ENCODE data around the gene RHOB. TPM values are rescaled to one million over a fixed set of nuclear protein-coding genes. Genes with fewer than 3 reads are reported as not detected.
A peak's percentile ranks its signal among the peaks of the same experiment; 100 is the strongest.

The RHOB gene
- total RNA-seq, 2 donors from 2014 or later: 805 to 1,722 TPM

DNA sequence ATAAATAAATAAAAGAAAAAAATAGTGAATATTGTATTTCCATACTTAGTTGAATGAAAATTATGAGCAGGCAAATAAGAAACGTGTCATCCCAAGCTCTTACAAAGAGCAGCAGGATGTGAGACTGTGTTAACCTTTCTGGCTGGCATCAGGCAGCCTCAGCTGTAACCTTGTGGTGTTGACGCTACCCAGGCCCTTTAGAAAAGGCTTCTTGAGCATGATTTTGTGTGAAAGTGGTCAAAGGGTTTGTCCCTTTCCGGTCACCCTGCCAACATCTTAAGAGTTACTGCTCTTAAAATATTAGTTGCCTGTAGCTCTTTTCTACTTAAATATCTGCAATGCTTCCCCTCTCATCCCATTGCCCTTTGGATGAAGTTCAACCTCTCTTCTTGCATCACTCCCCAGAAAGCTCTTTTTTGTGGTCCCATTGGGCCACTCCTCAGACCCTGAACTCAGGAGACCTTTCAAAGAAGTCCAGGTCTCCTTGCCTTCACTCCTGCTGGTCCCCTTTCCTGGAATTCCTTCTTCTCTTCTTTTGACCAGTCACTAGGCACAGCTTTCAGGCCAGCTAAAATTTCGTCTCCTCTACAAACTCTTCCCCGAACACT, 35.0 kb downstream of the RHOB start:
- Histone ChIP-seq H3K9me3 (no peaks in the 10 kb centered on the region), H3K4me1 (ENCODE audit: control insufficient read depth in 1 of 2, low read depth in 2 of 2) (peaks cover 21 to 29% of the 10 kb centered on the region in 2 donors), H3K36me3 (no peaks in the 10 kb centered on the region), H3K4me3 (no peak overlapping the region), H3K27me3 (replicated peaks; ENCODE audit: insufficient read depth) (no peaks in the 10 kb centered on the region), H3K27ac (peak overlapping the region in 1 of 2 donors; percentile 34)
- DNase-seq (ENCODE audit: low spot score) (no peak), ATAC-seq (ENCODE audit: insufficient number of reproducible peaks, low FRiP score, low read depth) (no peak)
- TF ChIP-seq, protein P1, sequence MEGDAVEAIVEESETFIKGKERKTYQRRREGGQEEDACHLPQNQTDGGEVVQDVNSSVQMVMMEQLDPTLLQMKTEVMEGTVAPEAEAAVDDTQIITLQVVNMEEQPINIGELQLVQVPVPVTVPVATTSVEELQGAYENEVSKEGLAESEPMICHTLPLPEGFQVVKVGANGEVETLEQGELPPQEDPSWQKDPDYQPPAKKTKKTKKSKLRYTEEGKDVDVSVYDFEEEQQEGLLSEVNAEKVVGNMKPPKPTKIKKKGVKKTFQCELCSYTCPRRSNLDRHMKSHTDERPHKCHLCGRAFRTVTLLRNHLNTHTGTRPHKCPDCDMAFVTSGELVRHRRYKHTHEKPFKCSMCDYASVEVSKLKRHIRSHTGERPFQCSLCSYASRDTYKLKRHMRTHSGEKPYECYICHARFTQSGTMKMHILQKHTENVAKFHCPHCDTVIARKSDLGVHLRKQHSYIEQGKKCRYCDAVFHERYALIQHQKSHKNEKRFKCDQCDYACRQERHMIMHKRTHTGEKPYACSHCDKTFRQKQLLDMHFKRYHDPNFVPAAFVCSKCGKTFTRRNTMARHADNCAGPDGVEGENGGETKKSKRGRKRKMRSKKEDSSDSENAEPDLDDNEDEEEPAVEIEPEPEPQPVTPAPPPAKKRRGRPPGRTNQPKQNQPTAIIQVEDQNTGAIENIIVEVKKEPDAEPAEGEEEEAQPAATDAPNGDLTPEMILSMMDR (IDR thresholded peaks at IDR 0.05): no peak

DNA sequence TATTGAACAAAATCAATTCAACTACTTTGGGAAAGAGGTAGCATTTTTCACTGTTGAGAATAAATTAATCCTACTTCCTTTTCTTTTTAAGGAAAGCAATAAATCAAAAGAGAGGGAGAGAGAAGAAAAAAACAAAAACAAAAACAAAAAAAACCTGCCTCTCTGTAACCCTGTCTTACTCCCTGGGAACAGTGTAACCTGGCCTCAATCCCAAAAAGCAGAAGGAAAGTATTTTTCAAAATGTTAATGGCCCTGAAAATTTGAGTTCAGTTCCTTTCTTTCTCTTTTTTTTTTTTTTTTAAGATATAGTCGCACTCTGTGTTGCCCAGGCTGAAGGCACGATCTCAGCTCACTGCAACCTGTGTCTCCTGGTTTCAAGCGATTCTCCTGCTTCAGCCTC, 35.9 kb downstream of the RHOB start:
- DNase-seq (ENCODE audit: low spot score) (no peak), ATAC-seq (ENCODE audit: insufficient number of reproducible peaks, low FRiP score, low read depth) (no peak)
- no peaks in the 10 kb centered on the region for H3K9me3 ChIP-seq
- no peak overlapping the region for H3K4me3 ChIP-seq
- H3K36me3 ChIP-seq: no peaks in the 10 kb centered on the region
- TF ChIP-seq, protein P1 (IDR thresholded peaks at IDR 0.05): no peak
- H3K27me3 ChIP-seq (replicated peaks; ENCODE audit: insufficient read depth): no peaks in the 10 kb centered on the region
- peaks cover 21 to 29% of the 10 kb centered on the region in 2 donors for H3K4me1 ChIP-seq (ENCODE audit: control insufficient read depth in 1 of 2, low read depth in 2 of 2)
- H3K27ac ChIP-seq: peak overlapping the region; percentile 60 to 66

DNA sequence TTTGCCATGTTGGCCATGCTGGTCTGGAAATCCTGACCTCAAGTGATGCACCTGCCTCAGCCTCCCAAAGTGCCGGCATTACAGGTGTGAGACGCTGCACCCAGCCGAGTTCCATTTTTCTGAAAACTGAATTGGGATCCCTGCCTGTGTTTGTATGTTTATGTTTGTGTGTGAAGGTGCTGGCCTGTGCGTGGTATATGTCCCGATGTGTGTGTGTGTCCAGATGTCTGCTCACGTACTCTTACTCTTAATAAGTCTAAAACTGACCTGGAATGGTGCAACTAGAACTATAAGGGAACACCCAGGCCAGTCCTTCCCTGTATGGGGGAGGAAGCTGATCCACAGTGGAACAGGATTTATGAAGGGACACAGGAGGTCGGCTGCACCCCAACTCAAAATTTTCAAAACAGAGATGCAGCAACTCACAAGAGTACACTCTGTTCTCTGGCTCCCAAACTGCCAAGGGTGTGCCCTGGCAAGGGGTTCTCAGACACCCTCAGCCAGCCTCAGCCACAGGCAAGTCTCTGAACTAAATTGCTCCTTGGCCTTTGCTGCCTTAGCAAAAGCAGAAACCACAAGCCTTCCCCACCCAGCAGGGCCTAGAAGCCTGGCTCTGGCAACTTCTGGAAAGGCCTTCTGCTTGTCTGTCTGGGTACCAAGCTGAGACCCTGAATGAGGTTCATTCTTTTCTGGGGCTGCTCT, 36.5 kb downstream of the RHOB start:
- H3K9me3 ChIP-seq: no peaks in the 10 kb centered on the region
- peaks cover 21 to 33% of the 10 kb centered on the region in 2 donors for H3K4me1 ChIP-seq (ENCODE audit: control insufficient read depth in 1 of 2, low read depth in 2 of 2)
- no peaks in the 10 kb centered on the region for H3K27me3 ChIP-seq (replicated peaks; ENCODE audit: insufficient read depth)
- no peak overlapping the region for H3K4me3 ChIP-seq
- H3K27ac ChIP-seq: peak overlapping the region; percentile 60 to 66
- TF ChIP-seq, protein P1 (IDR thresholded peaks at IDR 0.05): no peak
- DNase-seq (ENCODE audit: low spot score): no peak
- H3K36me3 ChIP-seq: no peaks in the 10 kb centered on the region
- no peak for ATAC-seq (ENCODE audit: insufficient number of reproducible peaks, low FRiP score, low read depth)

DNA sequence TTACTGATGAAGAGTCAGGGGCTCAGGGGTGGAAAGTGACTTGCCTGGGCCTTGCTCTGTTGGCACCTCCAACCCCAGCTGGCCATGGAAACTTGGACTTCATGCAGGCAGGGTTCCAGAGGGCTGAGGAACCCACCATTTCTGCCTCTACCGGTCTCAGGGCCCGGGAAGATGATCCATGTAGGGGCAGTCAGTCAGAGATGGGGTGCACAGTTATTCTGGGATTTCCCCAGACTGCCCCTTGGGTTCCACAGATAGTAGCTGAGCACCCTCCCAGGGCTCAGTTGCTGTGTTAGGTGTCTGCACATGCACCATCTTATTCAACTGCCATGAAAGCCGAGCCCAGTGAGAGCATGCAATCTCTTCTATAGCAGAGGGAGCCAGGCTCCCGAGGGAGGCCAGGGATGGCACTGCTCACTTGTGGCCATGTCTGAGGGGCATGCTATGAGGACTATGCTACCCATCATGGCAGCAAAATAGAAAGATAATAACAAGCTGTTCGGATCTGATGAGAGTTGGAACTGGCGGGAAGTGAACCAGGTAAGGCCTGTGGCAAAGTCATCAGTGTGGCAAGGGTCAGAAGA, 37.3 kb downstream of the RHOB start:
- DNase-seq (ENCODE audit: low spot score) (no peak), ATAC-seq (ENCODE audit: insufficient number of reproducible peaks, low FRiP score, low read depth) (no peak)
- Histone ChIP-seq H3K4me1 (ENCODE audit: control insufficient read depth in 1 of 2, low read depth in 2 of 2) (peaks cover 21 to 41% of the 10 kb centered on the region in 2 donors), H3K9me3 (no peaks in the 10 kb centered on the region), H3K4me3 (no peak overlapping the region), H3K27me3 (replicated peaks; ENCODE audit: insufficient read depth) (no peaks in the 10 kb centered on the region), H3K27ac (peak overlapping the region; percentile 60 to 66), H3K36me3 (no peaks in the 10 kb centered on the region)
- TF ChIP-seq, protein P1 (IDR thresholded peaks at IDR 0.05): no peak

DNA sequence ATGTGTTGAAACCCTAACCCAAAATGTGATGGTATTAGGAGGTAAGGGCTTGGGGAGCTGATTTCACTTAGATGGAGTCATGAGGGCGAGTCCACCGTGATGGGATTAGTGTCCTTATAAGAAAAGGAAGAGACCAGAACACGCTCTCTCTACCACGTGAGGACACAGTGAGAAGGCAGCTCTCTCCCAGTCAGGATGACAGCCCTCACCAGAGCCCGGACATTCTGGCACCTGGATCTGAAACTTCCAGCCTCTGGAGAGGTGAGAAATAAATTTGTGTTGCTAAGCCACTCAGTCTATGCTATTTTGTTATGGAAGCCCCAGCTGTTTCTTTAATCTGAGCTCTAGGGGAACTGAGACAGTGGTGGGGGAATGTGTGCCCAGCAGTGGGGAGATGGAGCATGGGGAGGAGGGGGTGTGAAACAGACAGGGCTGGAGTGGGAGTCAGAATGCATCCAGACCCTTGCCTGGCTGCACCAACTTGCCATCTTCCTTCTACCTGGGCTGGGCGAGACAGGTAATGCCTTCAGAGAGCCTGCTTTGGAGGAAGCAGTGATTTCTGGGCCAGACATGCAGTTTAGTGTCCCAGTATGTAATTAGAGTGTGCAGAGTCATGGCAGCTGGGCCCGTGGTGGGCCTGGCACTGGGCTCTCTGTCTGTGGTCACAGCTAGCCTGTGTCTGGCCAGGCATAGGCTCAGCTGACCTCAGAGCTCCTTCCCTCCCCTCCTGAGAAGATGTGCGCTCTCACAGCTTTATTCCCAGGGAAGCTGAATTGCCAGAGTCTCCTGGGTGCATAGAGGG, 38.1 kb downstream of the RHOB start:
- H3K27ac ChIP-seq: no peak overlapping the region
- DNase-seq (ENCODE audit: low spot score) (no peak), ATAC-seq (ENCODE audit: insufficient number of reproducible peaks, low FRiP score, low read depth) (no peak)
- no peaks in the 10 kb centered on the region for H3K27me3 ChIP-seq (replicated peaks; ENCODE audit: insufficient read depth)
- peaks cover 21 to 42% of the 10 kb centered on the region in 2 donors for H3K4me1 ChIP-seq (ENCODE audit: control insufficient read depth in 1 of 2, low read depth in 2 of 2)
- H3K36me3 ChIP-seq: no peaks in the 10 kb centered on the region
- H3K9me3 ChIP-seq: no peaks in the 10 kb centered on the region
- H3K4me3 ChIP-seq: no peak overlapping the region
- TF ChIP-seq, protein P1 (IDR thresholded peaks at IDR 0.05): no peak

All from thoracic aorta (tissue), 2 donors.